ENCODE measurements around the gene ARMCX4. TPM values are rescaled to one million over a fixed set of nuclear protein-coding genes. Genes with fewer than 3 reads are reported as not detected.

The ARMCX4 gene
- total RNA-seq (5.0 and 8.3 TPM in 2 replicates), polyA plus RNA-seq (5.2 and 6.2 TPM in 2 replicates)

GRCh38 chrX:101485212-101485949 lies at the start of gene ARMCX4:
TSS of gene ARMCX4 (plus strand) at chrX:101485456. CDS start at chrX:101488590, 3,134 bp downstream.
- Histone ChIP-seq H3K27ac (peak within 1 kb of the TSS; percentile 70), H3K4me1 (ENCODE audit: insufficient read depth) (no peaks in the 10 kb centered on the region), H3K9me3 (ENCODE audit: low read depth) (no peaks in the 10 kb centered on the region), H3K79me2 (no peaks in the 10 kb centered on the region), H3K9me2 (replicated peaks; ENCODE audit: insufficient read depth) (no peaks in the 10 kb centered on the region), H3K4me2 (peak within 1 kb of the TSS; percentile 79), H3K27me3 (no peaks in the 10 kb centered on the region), H4K20me1 (ENCODE audit: insufficient read depth, poor library complexity, severe bottlenecking) (no peaks in the 10 kb centered on the region), H2AFZ (peak within 1 kb of the TSS; percentile 56), H3K4me3 (peak within 1 kb of the TSS; percentile 52), H3K36me3 (replicated peaks; ENCODE audit: insufficient read depth, low read depth) (no peaks in the 10 kb centered on the region)
- WGBS (ENCODE audit: low lambda C conversion rate, missing lambda C conversion rate), result 48% methylated on average over 35 of the region's 50 CpGs
- peak; percentile 79 for DNase-seq (ENCODE audit: low spot score)
- TF ChIP-seq EZH2phosphoT487 (IDR thresholded peaks at IDR 0.05; ENCODE audit: low read depth, severe bottlenecking, unreplicated experiment), result no peak

GRCh38 chrX:101442085-101442484 lies 43.2 kb upstream of the ARMCX4 start:
- no peaks in the 10 kb centered on the region for H3K27me3 ChIP-seq
- H3K9me2 ChIP-seq (replicated peaks; ENCODE audit: insufficient read depth), result no peaks in the 10 kb centered on the region
- no peak overlapping the region for H2AFZ ChIP-seq
- peak; percentile 23 for DNase-seq (ENCODE audit: low spot score)
- no peaks in the 10 kb centered on the region for H3K36me3 ChIP-seq (replicated peaks; ENCODE audit: insufficient read depth, low read depth)
- WGBS (ENCODE audit: low lambda C conversion rate, missing lambda C conversion rate), result 59% methylated on average over 2 of the region's 2 CpGs
- H3K4me3 ChIP-seq, result no peak overlapping the region
- no peak overlapping the region for H3K4me2 ChIP-seq
- no peaks in the 10 kb centered on the region for H3K4me1 ChIP-seq (ENCODE audit: insufficient read depth)
- peak overlapping the region; percentile 37 for H3K27ac ChIP-seq
- no peaks in the 10 kb centered on the region for H3K79me2 ChIP-seq
- no peaks in the 10 kb centered on the region for H3K9me3 ChIP-seq (ENCODE audit: low read depth)
- H4K20me1 ChIP-seq (ENCODE audit: insufficient read depth, poor library complexity, severe bottlenecking), result no peaks in the 10 kb centered on the region
- TF ChIP-seq EZH2phosphoT487 (IDR thresholded peaks at IDR 0.05; ENCODE audit: low read depth, severe bottlenecking, unreplicated experiment) (no peak), EZH2 (IDR thresholded peaks at IDR 0.05; ENCODE audit: borderline replicate concordance) (no peak), CTCF (IDR thresholded peaks at IDR 0.05; ENCODE audit: poor library complexity) (no peak)

DNA sequence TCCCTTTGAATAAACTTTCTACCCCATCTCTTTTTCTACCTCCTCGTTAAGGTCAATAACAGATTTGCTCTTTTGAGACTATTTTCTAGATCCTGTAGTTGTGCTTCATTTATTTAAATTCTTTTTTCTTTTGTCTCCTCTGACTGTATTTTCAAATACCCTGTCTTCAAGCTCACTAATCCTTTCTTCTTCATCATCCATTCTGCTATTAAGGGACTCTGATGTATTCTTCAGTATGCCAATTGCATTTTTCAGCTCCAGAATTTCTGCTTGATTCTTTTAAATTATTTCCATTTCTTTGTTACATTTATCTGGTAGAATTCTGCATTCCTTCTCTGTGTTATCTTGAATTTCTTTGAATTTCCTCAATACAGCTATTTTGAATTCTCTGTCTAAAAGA lies 36.0 kb upstream of the ARMCX4 start:
- Histone ChIP-seq H3K79me2 (no peaks in the 10 kb centered on the region), H3K36me3 (replicated peaks; ENCODE audit: insufficient read depth, low read depth) (no peaks in the 10 kb centered on the region), H3K4me1 (ENCODE audit: insufficient read depth) (peaks cover 3% of the 10 kb centered on the region), H3K27ac (no peak overlapping the region), H3K4me3 (no peak overlapping the region), H3K4me2 (no peak overlapping the region), H3K9me2 (replicated peaks; ENCODE audit: insufficient read depth) (no peaks in the 10 kb centered on the region), H3K9me3 (ENCODE audit: low read depth) (no peaks in the 10 kb centered on the region), H3K27me3 (no peaks in the 10 kb centered on the region), H2AFZ (no peak overlapping the region), H4K20me1 (ENCODE audit: insufficient read depth, poor library complexity, severe bottlenecking) (no peaks in the 10 kb centered on the region)
- 78% methylated on average over 1 of the region's 1 CpG for WGBS (ENCODE audit: low lambda C conversion rate, missing lambda C conversion rate)
- no peak for TF ChIP-seq EZH2phosphoT487 (IDR thresholded peaks at IDR 0.05; ENCODE audit: low read depth, severe bottlenecking, unreplicated experiment)
- no peak for TF ChIP-seq EZH2 (IDR thresholded peaks at IDR 0.05; ENCODE audit: borderline replicate concordance)
- no peak for TF ChIP-seq CTCF (IDR thresholded peaks at IDR 0.05; ENCODE audit: poor library complexity)
- no peak for DNase-seq (ENCODE audit: low spot score)

DNA sequence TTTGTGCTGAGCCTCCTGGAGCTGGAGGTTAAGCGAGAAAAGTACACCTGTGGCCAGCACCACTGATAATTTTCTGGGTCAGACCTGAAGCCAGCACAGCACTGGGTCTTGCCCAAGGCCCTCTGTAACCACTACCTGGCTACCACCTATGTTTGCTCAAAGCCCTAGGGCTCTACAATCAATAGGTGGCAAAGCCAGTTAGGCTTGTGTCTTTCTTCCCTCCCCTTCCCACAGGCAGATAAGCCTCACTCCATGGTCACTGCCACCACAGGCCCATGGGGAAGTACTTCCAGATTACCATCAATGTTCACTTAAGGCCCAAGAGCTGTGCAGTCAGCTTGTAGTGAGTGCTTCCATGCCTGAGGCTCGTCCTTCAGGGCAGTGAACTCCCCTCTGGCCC lies 35.2 kb upstream of the ARMCX4 start:
- Histone ChIP-seq H3K27ac (peak overlapping the region; percentile 62), H3K4me1 (ENCODE audit: insufficient read depth) (peaks cover 3% of the 10 kb centered on the region), H4K20me1 (ENCODE audit: insufficient read depth, poor library complexity, severe bottlenecking) (no peaks in the 10 kb centered on the region), H3K36me3 (replicated peaks; ENCODE audit: insufficient read depth, low read depth) (no peaks in the 10 kb centered on the region), H3K27me3 (no peaks in the 10 kb centered on the region), H3K9me3 (ENCODE audit: low read depth) (no peaks in the 10 kb centered on the region), H3K4me2 (no peak overlapping the region), H3K9me2 (replicated peaks; ENCODE audit: insufficient read depth) (no peaks in the 10 kb centered on the region), H2AFZ (no peak overlapping the region), H3K4me3 (no peak overlapping the region), H3K79me2 (no peaks in the 10 kb centered on the region)
- WGBS (ENCODE audit: low lambda C conversion rate, missing lambda C conversion rate), result 60% methylated on average over 2 of the region's 2 CpGs
- no peak for TF ChIP-seq EZH2 (IDR thresholded peaks at IDR 0.05; ENCODE audit: borderline replicate concordance)
- TF ChIP-seq CTCF (IDR thresholded peaks at IDR 0.05; ENCODE audit: poor library complexity), result no peak
- TF ChIP-seq EZH2phosphoT487 (IDR thresholded peaks at IDR 0.05; ENCODE audit: low read depth, severe bottlenecking, unreplicated experiment), result no peak
- no peak for DNase-seq (ENCODE audit: low spot score)

Measured in hepatocyte (in vitro differentiated cells).